Activated naive CD4-positive, alpha-beta T cell (primary cell): Measurements from ENCODE around the gene CTTNBP2.

ENCODE experiments used
- DNase-seq, 4 experiments: peaks; one replicate each; lab custom pipeline; 2025; lab: John Stamatoyannopoulos, UW

CTTNBP2 gene

GRCh38 chr7:117683430-117684175, 189.6 kb downstream of the CTTNBP2 start:
- DNase-seq, result no peak

DNA sequence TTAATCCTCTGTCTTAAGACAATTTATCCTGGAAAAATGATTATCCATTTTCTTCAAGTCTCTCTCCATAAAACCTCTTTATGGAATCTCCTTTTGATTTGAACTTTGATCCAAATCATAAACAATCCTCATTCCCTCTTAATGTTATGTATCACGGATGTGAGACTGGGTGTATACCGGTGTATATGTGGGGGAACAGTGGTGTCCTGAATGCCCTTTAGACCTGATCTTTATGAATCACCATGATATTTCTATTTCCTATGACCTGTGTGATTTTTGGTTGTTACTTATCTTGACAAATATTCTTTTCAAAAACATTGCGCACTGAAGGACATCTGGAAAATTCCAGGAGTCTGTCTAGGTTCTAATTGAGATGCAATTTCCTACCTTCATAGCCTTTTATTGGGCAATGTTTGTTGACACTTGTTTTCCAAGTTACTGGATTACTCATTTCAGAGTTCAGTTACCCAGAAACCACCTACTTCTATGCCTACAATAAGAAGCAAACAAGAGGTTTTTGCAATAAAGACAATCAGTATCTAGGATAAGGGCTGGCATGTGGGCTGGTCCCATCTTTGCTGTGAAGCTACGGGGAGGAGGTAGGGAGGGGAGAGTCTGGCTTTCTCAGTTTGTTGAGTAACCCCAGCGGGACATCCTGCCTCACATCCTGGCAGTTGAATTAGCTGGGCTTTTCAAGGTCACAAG, 190.4 kb downstream of the CTTNBP2 start:
- DNase-seq, result no peak

DNA sequence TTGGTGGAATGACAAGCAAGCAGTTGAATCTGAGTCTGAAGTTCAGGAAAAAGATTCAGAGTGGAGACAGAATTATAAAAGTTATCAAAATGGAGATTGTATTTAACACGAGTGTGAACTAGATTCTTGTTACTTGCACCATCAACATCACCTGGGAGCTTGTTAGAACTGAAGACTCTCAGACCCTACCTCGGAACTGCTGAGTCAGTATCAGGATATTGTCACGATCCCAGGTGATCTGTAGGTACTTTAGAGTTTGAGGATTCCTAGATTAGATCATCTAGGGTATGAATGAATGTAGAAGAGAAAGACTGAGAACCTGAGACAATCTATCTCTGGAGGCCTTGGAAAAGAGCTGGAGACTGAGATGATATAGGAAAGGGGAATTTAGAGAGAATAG, 194.1 kb downstream of the CTTNBP2 start:
- no peak for DNase-seq

DNA sequence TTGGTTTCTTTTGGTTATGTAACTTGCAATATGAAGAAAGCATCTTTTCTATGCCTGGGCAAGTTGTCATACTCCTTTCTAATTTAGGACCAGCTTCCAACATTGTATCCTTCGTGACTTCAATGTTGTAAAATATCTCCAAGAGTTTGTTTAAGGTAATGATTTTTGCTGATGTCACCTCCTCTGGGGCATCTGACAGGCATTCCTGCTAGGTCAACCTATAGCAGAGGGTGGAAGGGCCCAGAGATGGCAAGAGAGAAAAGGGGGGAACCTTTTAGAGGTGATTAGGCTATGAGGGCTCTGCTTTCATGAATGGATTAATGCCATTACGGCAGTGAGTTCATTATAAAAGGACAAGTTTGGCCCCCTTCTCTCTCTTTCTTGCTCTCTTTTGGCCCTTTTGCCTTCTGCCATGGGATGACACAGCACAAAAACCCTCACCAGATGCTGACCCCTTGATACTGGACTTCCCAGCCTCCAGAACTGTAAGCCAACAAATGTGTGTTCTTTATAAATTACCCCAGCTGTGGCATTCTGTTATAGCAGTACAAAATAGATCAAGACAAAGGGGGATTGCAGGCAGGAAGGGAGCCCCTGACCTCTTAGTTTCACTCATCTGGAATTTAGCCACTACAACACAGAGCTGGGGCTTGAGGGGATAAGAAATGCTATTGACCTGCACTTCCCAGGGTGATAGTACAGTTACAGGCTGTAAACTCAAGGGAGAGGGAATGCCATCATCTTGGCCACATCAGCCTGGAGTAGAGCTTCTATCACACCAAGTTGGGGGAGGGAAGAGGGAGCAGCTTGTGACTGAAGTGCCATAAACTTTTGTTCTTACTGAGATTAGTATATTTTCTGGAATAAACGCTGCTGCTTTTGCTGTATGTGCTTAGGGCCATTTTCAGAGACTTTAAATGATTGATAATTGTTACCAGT, 197.5 kb downstream of the CTTNBP2 start:
- DNase-seq, result no peak

DNA sequence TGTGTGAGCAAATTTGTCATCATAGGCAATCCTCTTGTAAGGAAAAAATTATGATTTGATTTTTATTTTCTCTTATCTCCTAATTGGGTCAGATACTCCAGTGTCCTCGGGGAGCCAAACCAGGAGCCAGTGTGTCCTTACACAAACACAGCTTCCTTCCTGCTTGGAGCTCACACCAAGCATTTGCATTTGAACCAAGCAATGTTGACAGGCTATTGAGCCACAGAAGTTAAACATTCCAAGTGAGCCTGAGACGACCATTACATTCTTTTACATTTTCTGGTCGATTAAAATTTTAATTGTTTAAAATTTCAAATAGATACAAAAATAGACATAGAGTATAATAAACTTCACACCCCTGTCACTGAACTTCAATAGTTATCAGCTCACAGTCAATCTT, 198.6 kb downstream of the CTTNBP2 start:
- no peak for DNase-seq

- DNase-seq, result no peak
Measured at GRCh38 chr7:117673839-117674238, 199.4 kb downstream of the CTTNBP2 start.

DNA sequence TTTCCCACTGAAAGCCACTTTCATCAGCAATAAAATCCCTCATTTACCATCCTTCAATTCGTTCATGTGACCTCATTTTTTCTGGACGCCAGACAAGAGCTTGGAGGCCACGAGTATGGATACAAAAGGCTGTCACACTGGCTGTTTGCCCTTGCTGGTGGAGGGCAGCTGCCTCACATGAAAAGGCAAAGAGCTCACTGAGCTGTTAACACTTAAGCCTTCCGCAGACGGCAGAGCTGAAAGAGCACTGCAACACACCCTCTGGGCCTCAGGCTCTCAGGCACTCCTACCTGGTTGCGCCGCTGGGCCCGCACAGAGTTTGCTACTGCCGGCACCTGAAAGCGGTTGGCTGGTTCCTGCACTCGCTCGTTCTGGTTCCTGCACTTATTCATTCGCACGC, 199.9 kb downstream of the CTTNBP2 start:
- no peak for DNase-seq

GRCh38 chr7:117672453-117672852, 200.8 kb downstream of the CTTNBP2 start:
- no peak for DNase-seq

GRCh38 chr7:117669818-117670217, 203.4 kb downstream of the CTTNBP2 start:
- no peak for DNase-seq

GRCh38 chr7:117667456-117667855, 205.8 kb downstream of the CTTNBP2 start:
- DNase-seq, result no peak

DNA sequence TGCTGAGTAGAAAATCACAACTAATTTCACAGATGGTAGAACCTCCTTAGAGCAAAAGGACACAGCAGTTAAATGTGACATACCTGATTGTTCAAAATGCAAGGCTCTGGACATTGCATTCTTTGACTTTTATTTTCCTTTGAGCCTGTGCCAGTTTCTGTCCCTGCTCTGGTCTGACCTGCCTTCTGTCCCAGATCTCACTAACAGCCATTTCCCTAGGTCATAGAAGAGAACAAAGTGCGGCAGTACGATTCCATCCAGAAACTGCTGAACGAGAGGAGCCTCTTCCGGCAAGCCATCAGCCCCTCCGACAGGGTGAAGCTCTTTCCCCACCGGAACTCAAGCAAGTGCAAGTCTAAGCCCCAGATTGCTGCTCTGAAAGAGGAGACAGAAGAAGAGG, 206.6 kb downstream of the CTTNBP2 start:
- DNase-seq, result no peak

GRCh38 chr7:117666031-117666430, 207.2 kb downstream of the CTTNBP2 start:
- no peak for DNase-seq

DNA sequence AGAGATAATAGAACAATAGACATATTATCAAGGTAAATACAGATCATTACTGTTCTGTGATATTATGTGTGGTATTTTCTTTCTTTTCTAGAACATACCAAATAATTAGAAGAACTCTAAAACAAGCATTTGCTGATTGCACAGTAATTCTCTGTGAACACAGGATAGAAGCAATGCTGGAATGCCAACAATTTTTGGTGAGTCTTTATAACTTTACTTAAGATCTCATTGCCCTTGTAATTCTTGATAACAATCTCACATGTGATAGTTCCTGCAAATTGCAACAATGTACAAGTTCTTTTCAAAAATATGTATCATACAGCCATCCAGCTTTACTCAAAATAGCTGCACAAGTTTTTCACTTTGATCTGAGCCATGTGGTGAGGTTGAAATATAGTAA, 207.9 kb downstream of the CTTNBP2 start:
- no peak for DNase-seq

DNA sequence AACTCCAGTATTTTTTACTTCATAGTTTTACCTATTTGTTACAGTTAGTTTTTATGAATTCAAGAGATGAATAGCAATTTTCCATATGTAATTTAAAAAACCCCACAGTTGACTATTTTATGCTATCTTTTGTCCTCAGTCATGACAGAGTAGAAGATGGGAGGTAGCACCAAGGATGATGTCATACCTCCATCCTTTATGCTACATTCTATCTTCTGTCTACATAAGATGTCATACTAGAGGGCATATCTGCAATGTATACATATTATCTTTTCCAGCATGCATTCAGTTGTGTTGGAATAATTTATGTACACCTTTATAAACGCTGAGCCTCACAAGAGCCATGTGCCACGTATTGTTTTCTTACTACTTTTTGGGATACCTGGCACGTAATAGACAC, 209.2 kb downstream of the CTTNBP2 start:
- no peak for DNase-seq

DNA sequence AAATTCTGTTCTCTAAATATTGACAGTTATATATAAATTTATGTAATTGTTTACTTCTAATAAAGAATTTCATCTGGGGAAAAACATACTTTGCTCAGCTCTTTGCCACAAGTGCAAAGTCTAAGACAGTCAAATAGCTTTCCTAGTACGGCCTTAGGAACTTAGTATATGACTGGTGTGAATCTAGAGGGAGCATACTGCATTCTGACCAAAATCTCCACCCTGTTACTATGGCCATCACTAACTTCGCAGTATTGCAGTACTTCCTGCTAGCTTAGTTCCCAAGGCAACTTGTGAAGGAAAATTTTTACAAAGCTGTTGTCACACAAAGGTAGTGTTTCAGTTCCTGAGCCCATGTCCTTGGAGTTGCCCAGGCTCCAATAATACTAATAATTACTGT, 211.9 kb downstream of the CTTNBP2 start:
- no peak for DNase-seq
